ENCODE measurements around the gene CFAP73. TPM values are rescaled to one million over a fixed set of nuclear protein-coding genes. Genes with fewer than 3 reads are reported as not detected.

The CFAP73 gene
- total RNA-seq, 2 donors from 2014 or later: 0.99 TPM; not detected in 1

DNA sequence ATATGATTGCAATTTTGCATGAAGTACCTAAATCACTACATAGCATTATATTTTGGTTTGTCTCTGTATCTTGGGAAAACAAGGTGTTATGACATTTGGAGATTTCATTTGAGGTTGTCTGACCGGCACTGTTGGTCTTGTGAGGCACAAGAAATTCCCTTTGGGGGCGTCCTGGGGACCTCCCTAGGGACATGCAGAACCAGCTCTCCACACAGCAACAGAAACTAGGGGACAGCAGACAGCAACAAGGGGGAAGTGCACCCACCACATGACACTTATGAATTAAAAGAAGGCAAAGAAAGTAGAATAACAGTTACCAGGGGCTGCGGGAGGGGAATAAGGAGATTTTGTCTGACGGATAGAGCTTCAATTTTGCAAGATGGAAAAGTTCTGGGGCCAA lies 21.4 kb downstream of the CFAP73 start:
- H3K4me3 ChIP-seq: no peak overlapping the region
- H3K27ac ChIP-seq: no peak overlapping the region
- H3K27me3 ChIP-seq: no peaks in the 10 kb centered on the region
- DNase-seq: no peak
- H3K36me3 ChIP-seq (replicated peaks in 1 of 2; ENCODE audit: insufficient read depth in 1 of 2, low read depth in 2 of 2): peaks cover 13 to 48% of the 10 kb centered on the region in 2 donors
- 90 to 91% methylated on average over 4 of the region's 4 CpGs for WGBS, 2 donors
- H3K4me1 ChIP-seq: no peaks in the 10 kb centered on the region
- ATAC-seq: no peak
- no peak for TF ChIP-seq POLR2A (IDR thresholded peaks at IDR 0.05)
- TF ChIP-seq CTCF (IDR thresholded peaks at IDR 0.05): no peak
- intact Hi-C loops (cut with DNase I): loop anchor here (5.0 kb wide), 1 partner anchor 119 kb away; no protein-coding TSS in a partner anchor
- H3K9me3 ChIP-seq: no peaks in the 10 kb centered on the region

- Histone ChIP-seq H3K4me3 (no peak overlapping the region), H3K27me3 (no peaks in the 10 kb centered on the region), H3K36me3 (replicated peaks in 1 of 2; ENCODE audit: insufficient read depth in 1 of 2, low read depth in 2 of 2) (peaks cover 12 to 48% of the 10 kb centered on the region in 2 donors), H3K9me3 (no peaks in the 10 kb centered on the region), H3K4me1 (no peaks in the 10 kb centered on the region), H3K27ac (no peak overlapping the region)
- TF ChIP-seq CTCF (IDR thresholded peaks at IDR 0.05): no peak
- TF ChIP-seq POLR2A (IDR thresholded peaks at IDR 0.05): no peak
- ATAC-seq: no peak
- WGBS, 2 donors: 95 to 97% methylated on average over 9 of the region's 9 CpGs
- no peak for DNase-seq
- intact Hi-C loops (cut with DNase I): loop anchor here (5.0 kb wide), 1 partner anchor 119 kb away; no protein-coding TSS in a partner anchor
Observed at GRCh38 chr12:113171543-113171942, 22.0 kb downstream of the CFAP73 start.

GRCh38 chr12:113172185-113172584 lies 22.7 kb downstream of the CFAP73 start:
- TF ChIP-seq POLR2A (IDR thresholded peaks at IDR 0.05) (no peak), CTCF (IDR thresholded peaks at IDR 0.05) (no peak)
- H3K36me3 ChIP-seq (replicated peaks in 1 of 2; ENCODE audit: insufficient read depth in 1 of 2, low read depth in 2 of 2): peaks cover 16 to 54% of the 10 kb centered on the region in 2 donors
- H3K27me3 ChIP-seq: no peaks in the 10 kb centered on the region
- intact Hi-C loops (cut with DNase I): loop anchor here (5.0 kb wide), 1 partner anchor 120 kb away; no protein-coding TSS in a partner anchor
- ATAC-seq (no peak), DNase-seq (no peak)
- H3K27ac ChIP-seq: no peak overlapping the region
- no peak overlapping the region for H3K4me3 ChIP-seq
- H3K9me3 ChIP-seq: no peaks in the 10 kb centered on the region
- 89 to 94% methylated on average over 16 to 20 of the region's 20 CpGs for WGBS, 2 donors
- H3K4me1 ChIP-seq: no peaks in the 10 kb centered on the region

DNA sequence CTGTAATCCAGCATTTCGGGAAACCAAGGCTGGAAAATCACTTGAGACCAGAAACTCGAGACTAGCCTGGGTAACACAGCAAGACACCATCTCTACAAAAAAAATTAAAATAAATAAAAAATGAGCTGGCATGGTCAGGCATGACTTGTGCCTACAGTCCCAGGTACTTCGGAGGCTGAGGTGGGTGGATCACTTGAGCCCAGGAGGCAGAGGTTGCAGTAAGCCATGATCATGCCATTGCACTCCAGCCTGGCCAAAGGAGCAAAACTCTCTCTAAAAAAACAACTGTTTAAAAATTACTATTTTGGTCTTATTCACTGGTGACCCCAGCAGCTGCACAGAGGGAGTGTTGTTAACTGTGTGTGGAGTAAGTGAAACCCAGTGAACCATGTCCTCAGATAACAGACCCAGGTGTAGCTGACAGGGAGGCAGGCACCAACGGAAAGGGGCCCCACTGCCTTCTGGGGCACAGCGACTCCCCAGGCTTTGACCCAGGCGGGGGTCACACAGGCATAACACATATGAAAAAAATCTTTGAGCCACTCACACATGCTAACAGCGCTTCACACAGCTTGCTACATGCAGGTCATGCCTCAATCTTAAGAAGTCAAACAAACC lies 23.7 kb downstream of the CFAP73 start:
- 90 to 91% methylated on average over 7 of the region's 7 CpGs for WGBS, 2 donors
- H3K36me3 ChIP-seq (replicated peaks in 1 of 2; ENCODE audit: insufficient read depth in 1 of 2, low read depth in 2 of 2): peaks cover 24 to 60% of the 10 kb centered on the region in 2 donors
- no peak overlapping the region for H3K27ac ChIP-seq
- intact Hi-C loops (cut with DNase I): loop anchor here (5.0 kb wide), 1 partner anchor 121 kb away; no protein-coding TSS in a partner anchor
- H3K4me1 ChIP-seq: no peaks in the 10 kb centered on the region
- no peaks in the 10 kb centered on the region for H3K27me3 ChIP-seq
- no peak for TF ChIP-seq CTCF (IDR thresholded peaks at IDR 0.05)
- TF ChIP-seq POLR2A (IDR thresholded peaks at IDR 0.05): no peak
- no peak overlapping the region for H3K4me3 ChIP-seq
- DNase-seq: no peak
- no peaks in the 10 kb centered on the region for H3K9me3 ChIP-seq
- ATAC-seq: no peak

Measured in body of pancreas (tissue), 4 donors.